Common myeloid progenitor, CD34-positive (primary cell): ENCODE measurements around the gene SORL1.

ENCODE experiments used
- CTCF ChIA-PET: fragments of 350-600 bp; sonication (Branson Sonifier 250); formaldehyde crosslinking; loops from one replicate; lab custom pipeline; 2021; ENCODE audit warnings: antibody characterized with exemption; lab: Charles Lee
- POLR2A ChIA-PET: fragments of 350-600 bp; sonication (Branson Sonifier 250); formaldehyde crosslinking; loops from one replicate; lab custom pipeline; 2021; ENCODE audit warnings: antibody characterized with exemption; lab: Charles Lee
- DNase-seq, 3 donors: peaks; one replicate each; pipeline versions ENCODE4 v3.0.0 to v3.0.0-alpha.2; 2013
- H3K27ac ChIP-seq, 2 experiments: 1 replicate in 1 of 2; 2 replicates in 1 of 2; pipeline ENCODE4 v1.7.0; 2013; ENCODE audit warnings: inconsistent platforms in 2 of 2, low read length in 2 of 2, mild to moderate bottlenecking in 2 of 2, low read depth in 1 of 2, moderate library complexity in 1 of 2; ENCODE audit not compliant: severe bottlenecking in 2 of 2, insufficient read depth in 1 of 2, poor library complexity in 1 of 2
- H3K27me3 ChIP-seq, 5 experiments: replicated peaks in 2 of 5; 1 replicate in 3 of 5; 2 replicates in 2 of 5; pipeline versions ENCODE4 v1.6.1 to v1.7.0; 2013; ENCODE audit warnings: low read length in 4 of 5, mild to moderate bottlenecking in 2 of 5, moderate library complexity in 2 of 5, inconsistent platforms in 1 of 5; ENCODE audit not compliant: insufficient read depth in 5 of 5, control insufficient read depth in 4 of 5
- H3K36me3 ChIP-seq, 4 experiments: 1 replicate in 2 of 4; 2 replicates in 2 of 4; pipeline versions ENCODE4 v1.6.1 to v1.7.0; 2013; ENCODE audit warnings: low read length in 3 of 4, control low read depth in 1 of 4, mild to moderate bottlenecking in 1 of 4; ENCODE audit not compliant: control insufficient read depth in 4 of 4, insufficient read depth in 4 of 4
- H3K4me1 ChIP-seq, 4 experiments: 1 replicate in 3 of 4; 2 replicates in 1 of 4; pipeline versions ENCODE4 v1.6.1 to v1.7.1; 2013; ENCODE audit warnings: low read length in 3 of 4, mild to moderate bottlenecking in 3 of 4, control low read depth in 1 of 4, inconsistent platforms in 1 of 4, moderate library complexity in 1 of 4; ENCODE audit not compliant: control insufficient read depth in 4 of 4, insufficient read depth in 4 of 4; ENCODE audit errors: control extremely low read depth in 1 of 4
- H3K4me3 ChIP-seq, 7 experiments: 1 replicate in 4 of 7; 2 replicates in 3 of 7; pipeline versions ENCODE4 v1.5.1 to v1.7.0; 2013; ENCODE audit warnings: mild to moderate bottlenecking in 7 of 7, low read length in 6 of 7, moderate library complexity in 6 of 7, inconsistent platforms in 2 of 7, low read depth in 2 of 7, control low read depth in 1 of 7; ENCODE audit not compliant: insufficient read depth in 4 of 7, control insufficient read depth in 1 of 7; ENCODE audit errors: extremely low read depth in 1 of 7
- H3K9me3 ChIP-seq, 5 experiments: 1 replicate in 4 of 5; 2 replicates in 1 of 5; pipeline versions ENCODE4 v1.6.1 to v1.7.1; 2013; ENCODE audit warnings: low read length in 4 of 5, mild to moderate bottlenecking in 2 of 5, inconsistent platforms in 1 of 5, low read depth in 1 of 5, moderate library complexity in 1 of 5; ENCODE audit not compliant: control insufficient read depth in 4 of 5, insufficient read depth in 2 of 5; ENCODE audit errors: control extremely low read depth in 1 of 5
- WGBS: methylation state at CpG from one replicate; pipeline ENCODE4 v1.1.5; 2013; ENCODE audit not compliant: insufficient coverage; 5-methylcytosine and 5-hydroxymethylcytosine counted together

The SORL1 gene

DNA sequence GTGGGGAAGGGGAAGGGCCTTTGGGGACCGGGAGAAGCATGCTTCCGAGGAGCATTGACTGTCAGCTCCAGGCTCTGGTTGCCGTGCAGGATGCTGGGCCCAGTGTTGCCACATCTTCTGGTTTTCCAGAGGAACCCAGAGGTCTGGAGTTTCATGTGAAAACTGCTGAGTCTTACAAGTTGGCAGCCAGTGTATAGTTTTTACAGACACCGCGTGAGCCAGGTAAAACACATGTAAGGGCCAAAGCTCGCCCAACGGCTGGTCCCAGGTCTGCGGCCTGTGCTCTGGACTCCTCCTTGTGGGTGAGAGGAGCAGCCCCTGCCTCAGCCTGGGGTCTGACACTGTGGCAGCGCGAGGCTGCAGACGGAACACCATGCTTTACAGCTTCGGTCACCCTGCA is 19.1 kb downstream of the SORL1 start:
- CTCF ChIA-PET, result interaction anchor here (1.2 kb wide), 1 partner anchor 24 kb away, joined by 3 read pairs; no protein-coding TSS in a partner anchor
- peaks cover 0 to 32% (median 11%) of the 10 kb centered on the region in 4 experiments for H3K36me3 ChIP-seq
- no peak overlapping the region for H3K4me3 ChIP-seq
- H3K27me3 ChIP-seq, result no peaks in the 10 kb centered on the region
- no peak for DNase-seq
- no peak overlapping the region for H3K27ac ChIP-seq
- WGBS, result 96% methylated on average over 12 of the region's 12 CpGs
- POLR2A ChIA-PET, result no interaction called here
- no peaks in the 10 kb centered on the region for H3K9me3 ChIP-seq
- H3K4me1 ChIP-seq, result peaks cover 14 to 57% (median 38%) of the 10 kb centered on the region in 4 experiments

DNA sequence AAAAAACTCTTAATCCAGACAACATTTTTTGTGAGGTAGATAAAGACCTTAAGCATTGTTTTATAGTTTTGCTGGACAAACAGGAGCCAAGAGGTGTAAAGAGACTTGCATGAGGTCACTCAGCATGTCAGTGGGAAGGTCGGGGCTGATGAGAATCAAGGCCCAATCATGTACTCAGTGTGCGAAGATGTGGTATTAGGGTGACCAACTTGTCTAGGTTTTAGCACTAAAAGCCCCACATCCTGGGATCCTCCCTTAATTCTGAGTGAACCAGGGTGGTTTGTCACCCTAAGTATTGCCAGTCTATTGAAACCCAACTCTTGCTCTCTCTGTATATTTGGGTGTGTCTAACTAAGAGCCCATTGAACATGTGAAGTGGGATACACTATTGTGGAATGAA is 20.2 kb downstream of the SORL1 start:
- WGBS, result 100% methylated on average over 2 of the region's 2 CpGs
- CTCF ChIA-PET, result no interaction called here
- H3K27me3 ChIP-seq, result no peaks in the 10 kb centered on the region
- POLR2A ChIA-PET, result interaction anchor here (0.7 kb wide), 1 partner anchor 1400 kb away, joined by 3 read pairs; no protein-coding TSS in a partner anchor
- no peak overlapping the region for H3K27ac ChIP-seq
- DNase-seq, result no peak
- H3K9me3 ChIP-seq, result no peaks in the 10 kb centered on the region
- peaks cover 0 to 32% (median 12%) of the 10 kb centered on the region in 4 experiments for H3K36me3 ChIP-seq
- H3K4me3 ChIP-seq, result no peak overlapping the region
- H3K4me1 ChIP-seq, result peaks cover 11 to 47% (median 30%) of the 10 kb centered on the region in 4 experiments

DNA sequence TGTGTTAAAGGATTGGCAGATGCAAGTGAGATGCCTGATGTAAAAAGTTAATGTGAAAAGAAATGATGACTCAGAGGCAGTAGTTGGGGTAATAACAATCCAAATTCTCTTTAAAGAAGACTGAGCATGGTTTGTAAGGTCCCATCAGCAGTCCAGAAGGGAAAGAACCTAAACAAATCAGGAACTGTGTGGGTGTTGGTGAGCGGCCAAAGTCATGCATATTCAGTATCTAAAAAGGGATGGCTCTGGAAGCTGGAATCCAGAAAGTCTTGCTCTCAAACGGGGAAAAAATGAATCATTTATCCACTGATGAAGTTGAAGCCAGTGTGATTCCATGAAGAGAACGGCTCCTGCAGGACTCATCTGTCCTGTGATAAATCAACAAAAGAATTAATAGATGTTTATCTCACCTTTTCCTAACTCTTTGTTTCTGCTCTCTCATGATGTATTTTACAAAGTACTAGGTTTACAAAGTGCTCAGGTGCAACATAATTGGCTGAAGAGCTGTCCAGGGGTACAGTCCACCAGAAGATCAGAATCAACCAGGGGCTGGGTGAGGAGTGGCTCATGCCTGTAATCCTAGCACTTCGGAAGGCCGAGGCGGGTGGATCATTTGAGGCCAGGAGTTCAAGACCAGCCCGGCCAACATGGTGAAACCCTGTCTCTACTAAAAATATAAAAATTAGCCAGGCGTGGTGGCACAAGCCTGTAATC is 21.1 kb downstream of the SORL1 start:
- CTCF ChIA-PET, result interaction anchor here (1.0 kb wide), 1 partner anchor 14 kb away, joined by 4 read pairs; no protein-coding TSS in a partner anchor
- Histone ChIP-seq H3K36me3 (peaks cover 4 to 32% (median 15%) of the 10 kb centered on the region in 4 experiments), H3K4me1 (peaks cover 12 to 39% (median 24%) of the 10 kb centered on the region in 4 experiments), H3K9me3 (no peaks in the 10 kb centered on the region), H3K27ac (no peak overlapping the region), H3K4me3 (no peak overlapping the region), H3K27me3 (no peaks in the 10 kb centered on the region)
- DNase-seq, result no peak
- 87% methylated on average over 3 of the region's 8 CpGs for WGBS
- POLR2A ChIA-PET, result no interaction called here

DNA sequence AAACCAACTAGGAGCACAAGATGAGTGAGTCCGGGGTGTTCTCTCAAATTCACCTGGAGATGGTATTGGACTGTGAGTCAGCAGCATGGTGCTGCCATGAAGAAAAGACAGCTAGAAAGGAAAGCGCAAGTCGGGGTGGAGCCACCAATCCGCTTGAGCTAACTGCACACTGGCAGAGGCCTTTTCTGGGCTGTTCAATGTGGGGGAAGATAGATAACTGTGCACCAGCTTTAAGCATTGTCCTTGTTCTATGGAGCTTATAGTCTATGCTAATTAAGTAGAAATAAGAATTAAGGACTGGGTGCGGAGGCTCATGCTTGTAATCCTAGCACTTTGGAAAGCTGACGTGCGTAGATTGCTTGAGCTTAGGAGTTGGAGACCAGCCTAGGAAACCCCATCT is 22.6 kb downstream of the SORL1 start:
- H3K4me3 ChIP-seq, result no peak overlapping the region
- CTCF ChIA-PET, result interaction anchor here (1.0 to 2.7 kb wide), 3 partner anchors 11 to 23 kb away, joined by 3 to 9 read pairs (median 4); partner anchors contain the start of gene SORL1
- H3K27ac ChIP-seq, result no peak overlapping the region
- H3K4me1 ChIP-seq, result peaks cover 10 to 39% (median 24%) of the 10 kb centered on the region in 4 experiments
- DNase-seq, result peak in 1 of 3 donors; percentile 21
- WGBS, result 100% methylated on average over 7 of the region's 7 CpGs
- POLR2A ChIA-PET, result no interaction called here
- no peaks in the 10 kb centered on the region for H3K27me3 ChIP-seq
- H3K9me3 ChIP-seq, result no peaks in the 10 kb centered on the region
- H3K36me3 ChIP-seq, result peaks cover 5 to 36% (median 19%) of the 10 kb centered on the region in 4 experiments

DNA sequence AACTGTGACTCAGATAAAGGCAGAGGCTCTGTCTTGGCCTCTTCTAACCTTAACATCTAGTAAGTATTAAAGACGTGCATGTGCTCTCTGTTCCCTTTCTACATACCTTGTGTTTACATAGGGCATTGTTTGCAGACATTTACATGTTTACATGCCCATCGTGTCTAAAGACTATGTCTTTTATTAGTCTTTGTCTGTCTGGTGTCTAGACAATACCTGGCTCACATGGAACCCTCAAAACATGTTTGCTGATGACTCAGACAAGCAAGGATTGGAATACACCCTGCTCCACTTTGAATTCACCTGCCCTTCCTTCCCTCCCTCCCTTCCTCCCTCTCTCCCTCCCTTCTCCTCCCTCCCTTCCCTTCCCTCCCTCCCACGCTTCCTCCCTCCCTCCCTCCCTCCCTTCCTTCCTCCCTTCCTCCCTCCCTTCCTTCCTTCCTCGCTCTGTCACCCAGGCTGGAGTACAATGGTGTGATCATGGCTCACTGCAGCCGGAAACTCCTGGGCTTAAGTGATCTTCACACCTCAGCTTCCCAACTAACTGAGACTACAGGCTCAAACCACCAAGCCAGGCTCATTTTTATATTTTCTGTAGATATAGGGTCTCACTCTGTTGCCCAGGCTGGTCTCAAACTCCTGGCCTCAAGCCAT is 24.4 kb downstream of the SORL1 start:
- no peak overlapping the region for H3K4me3 ChIP-seq
- no peaks in the 10 kb centered on the region for H3K9me3 ChIP-seq
- H3K27ac ChIP-seq, result no peak overlapping the region
- ChIA-PET POLR2A (no interaction called here), CTCF (interaction anchor here (0.9 to 2.7 kb wide), 4 partner anchors 9 to 57 kb away, joined by 3 to 9 read pairs (median 3); partner anchors contain the start of gene SORL1)
- H3K36me3 ChIP-seq, result peaks cover 0 to 26% (median 13%) of the 10 kb centered on the region in 4 experiments
- no peak for DNase-seq
- H3K4me1 ChIP-seq, result peaks cover 11 to 37% (median 33%) of the 10 kb centered on the region in 4 experiments
- no peaks in the 10 kb centered on the region for H3K27me3 ChIP-seq
- WGBS, result 92% methylated on average over 2 of the region's 5 CpGs

DNA sequence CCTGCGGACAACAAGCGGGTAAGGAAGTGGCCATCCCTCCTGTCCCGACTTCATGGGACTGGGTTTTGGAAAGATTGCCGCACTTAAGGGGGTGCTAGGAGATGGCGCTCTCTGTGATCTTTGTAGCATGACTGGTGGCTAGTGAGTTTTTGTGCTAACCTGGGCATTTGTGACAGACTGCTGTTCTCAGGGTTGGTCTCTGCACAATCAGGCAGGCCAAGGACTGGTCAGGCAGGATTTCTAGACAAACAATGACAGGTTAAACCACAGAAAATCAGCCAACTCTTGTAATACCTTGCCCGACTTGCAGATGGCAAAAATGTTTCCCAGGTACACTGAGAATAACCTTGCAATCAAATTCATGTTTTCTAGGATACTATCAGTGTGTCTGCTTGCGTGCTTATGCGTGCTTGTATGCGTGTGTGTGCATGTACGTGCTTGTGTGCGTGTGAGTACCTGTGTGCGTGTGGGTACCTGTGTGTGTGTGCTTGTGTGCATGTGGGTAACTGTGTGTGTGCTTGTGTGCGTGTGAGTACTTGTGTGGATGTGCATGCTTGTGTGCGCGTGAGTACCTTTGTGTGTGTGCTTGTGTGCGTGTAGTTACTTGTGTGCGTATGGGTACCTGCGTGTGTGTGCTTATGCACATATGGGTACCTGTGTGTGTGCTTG is 26.2 kb downstream of the SORL1 start:
- CTCF ChIA-PET, result interaction anchor here (1.2 kb wide), 1 partner anchor 49 kb away, joined by 3 read pairs; no protein-coding TSS in a partner anchor

More for the DNA sequence above, 26.2 kb downstream of the SORL1 start:
- Histone ChIP-seq H3K36me3 (peaks cover 0 to 23% (median 10%) of the 10 kb centered on the region in 4 experiments), H3K4me1 (peaks cover 18 to 49% (median 49%) of the 10 kb centered on the region in 4 experiments), H3K27ac (no peak overlapping the region), H3K27me3 (no peaks in the 10 kb centered on the region), H3K4me3 (peak overlapping the region in 1 of 7 experiments; percentile 24), H3K9me3 (no peaks in the 10 kb centered on the region)
- no peak for DNase-seq
- POLR2A ChIA-PET, result no interaction called here
- 97% methylated on average over 15 of the region's 18 CpGs for WGBS
